HUES48 (cell line): Measurements from ENCODE around the gene FARSA.
"Not testable (repeated sequence)": the region's sequence is repeated elsewhere in the genome, so short reads cannot be mapped to it uniquely, and the experiment has no call there.

Experiments used
- H3K27ac ChIP-seq: one replicate; pipeline ENCODE4 v1.7.0; 2013; ENCODE audit warnings: low read depth, low read length, inconsistent platforms
- H3K27me3 ChIP-seq: 2 replicates; pipeline ENCODE4 v1.6.1; 2013; ENCODE audit warnings: mild to moderate bottlenecking, low read length; ENCODE audit not compliant: control insufficient read depth, insufficient read depth
- H3K36me3 ChIP-seq: 2 replicates; pipeline ENCODE4 v1.6.1; 2013; ENCODE audit warnings: low read length; ENCODE audit not compliant: control insufficient read depth, insufficient read depth
- H3K4me1 ChIP-seq: 2 replicates; pipeline ENCODE4 v1.6.1; 2013; ENCODE audit warnings: mild to moderate bottlenecking, low read length; ENCODE audit not compliant: control insufficient read depth, insufficient read depth
- H3K4me3 ChIP-seq: 2 replicates; pipeline ENCODE4 v1.5.1; 2013; ENCODE audit warnings: mild to moderate bottlenecking, low read depth, low read length
- H3K9ac ChIP-seq: 2 replicates; pipeline ENCODE4 v1.6.1; 2013; ENCODE audit warnings: mild to moderate bottlenecking, low read depth, low read length, moderate library complexity
- H3K9me3 ChIP-seq: 2 replicates; pipeline ENCODE4 v1.6.1; 2013; ENCODE audit warnings: low read length; ENCODE audit not compliant: control insufficient read depth, insufficient read depth

FARSA gene

GRCh38 chr19:12967907-12968306 lies 34.4 kb upstream of the FARSA start:
- H3K27ac ChIP-seq: no peak overlapping the region
- no peak overlapping the region for H3K9ac ChIP-seq
- no peaks in the 10 kb centered on the region for H3K36me3 ChIP-seq
- H3K4me3 ChIP-seq: no peak overlapping the region
- peaks cover 6% of the 10 kb centered on the region; the same call in 1 of the 2 replicates for H3K4me1 ChIP-seq
- no peaks in the 10 kb centered on the region for H3K27me3 ChIP-seq
- no peaks in the 10 kb centered on the region for H3K9me3 ChIP-seq

DNA sequence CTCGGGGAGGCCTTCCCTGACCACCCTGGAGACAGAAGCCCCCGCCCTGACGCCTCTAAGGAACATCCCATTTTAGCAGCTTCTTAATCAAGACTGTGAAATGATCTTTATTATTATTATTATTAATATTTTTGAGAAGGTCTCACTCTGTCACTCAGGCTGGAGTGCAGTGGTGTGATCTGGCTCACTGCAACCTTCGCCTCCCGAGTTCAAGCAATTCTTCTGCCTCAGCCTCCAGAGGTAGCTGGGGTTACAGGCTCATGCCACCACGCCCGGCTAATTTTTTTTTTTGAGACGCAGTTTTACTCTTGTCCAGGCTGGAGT lies 32.3 kb upstream of the FARSA start:
- no peaks in the 10 kb centered on the region for H3K27me3 ChIP-seq
- peak overlapping the region; percentile 70; the same call in 1 of the 2 replicates for H3K4me3 ChIP-seq
- no peak overlapping the region for H3K27ac ChIP-seq
- no peak overlapping the region for H3K9ac ChIP-seq
- peaks cover 6% of the 10 kb centered on the region; the same call in 1 of the 2 replicates for H3K4me1 ChIP-seq
- H3K9me3 ChIP-seq: no peaks in the 10 kb centered on the region
- no peaks in the 10 kb centered on the region for H3K36me3 ChIP-seq

- H3K9me3 ChIP-seq: no peaks in the 10 kb centered on the region
- peak overlapping the region; percentile 46 for H3K27ac ChIP-seq
- peak overlapping the region; percentile 59; the same call in 1 of the 2 replicates for H3K9ac ChIP-seq
- H3K4me3 ChIP-seq: peak overlapping the region; percentile 70
- peaks cover 6% of the 10 kb centered on the region; the same call in 1 of the 2 replicates for H3K4me1 ChIP-seq
- no peaks in the 10 kb centered on the region for H3K27me3 ChIP-seq
- H3K36me3 ChIP-seq: no peaks in the 10 kb centered on the region
Measured at GRCh38 chr19:12965017-12965811, 31.7 kb upstream of the FARSA start.

GRCh38 chr19:12959481-12959880 lies 26.0 kb upstream of the FARSA start:
- Histone ChIP-seq H3K4me1 (peaks cover 10% of the 10 kb centered on the region), H3K27ac (no peak overlapping the region), H3K9me3 (no peaks in the 10 kb centered on the region), H3K4me3 (no peak overlapping the region), H3K27me3 (no peaks in the 10 kb centered on the region), H3K9ac (no peak overlapping the region), H3K36me3 (peaks cover 8% of the 10 kb centered on the region)

DNA sequence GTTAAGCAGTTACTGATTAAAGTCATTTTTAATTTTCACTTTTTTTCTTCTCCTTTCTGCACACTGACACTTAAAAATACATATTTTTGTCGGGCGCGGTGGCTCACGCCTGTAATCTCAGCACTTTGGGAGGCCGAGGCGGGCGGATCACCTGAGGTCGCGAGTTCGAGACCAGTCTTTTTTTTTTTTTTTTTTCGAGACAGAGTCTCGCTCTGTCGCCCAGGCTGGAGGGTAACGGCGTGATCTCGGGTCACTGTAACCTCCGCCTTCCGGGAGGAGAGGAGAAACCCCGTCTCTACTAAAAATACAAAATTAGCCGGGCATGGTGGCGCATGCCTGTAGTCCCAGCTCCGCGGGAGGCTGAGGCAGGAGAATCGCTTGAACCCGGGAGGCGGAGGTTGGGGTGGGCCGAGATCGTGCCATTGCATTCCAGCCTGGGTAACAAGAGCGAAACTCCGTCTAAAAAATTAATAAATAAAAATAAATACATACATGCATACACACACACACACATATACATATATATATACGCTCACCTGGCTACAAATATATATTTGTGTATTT lies 24.0 kb upstream of the FARSA start:
- H3K36me3 ChIP-seq: peaks cover 28% of the 10 kb centered on the region
- H3K9ac ChIP-seq: peak overlapping the region; percentile 90; the same call in 1 of the 2 replicates
- not testable (repeated sequence) for H3K9me3 ChIP-seq, H3K27me3 ChIP-seq
- H3K4me1 ChIP-seq: peaks cover 14% of the 10 kb centered on the region
- peak overlapping the region; percentile 98 for H3K4me3 ChIP-seq
- peak overlapping the region; percentile 91 for H3K27ac ChIP-seq

- peaks cover 34% of the 10 kb centered on the region for H3K36me3 ChIP-seq
Measured at GRCh38 chr19:12956446-12957388, 23.2 kb upstream of the FARSA start, which contains the start of gene GADD45GIP1. Gene GADD45GIP1, minus strand, starts transcription at chr19:12957223. Its CDS starts 11 bp downstream, at chr19:12957212.

DNA sequence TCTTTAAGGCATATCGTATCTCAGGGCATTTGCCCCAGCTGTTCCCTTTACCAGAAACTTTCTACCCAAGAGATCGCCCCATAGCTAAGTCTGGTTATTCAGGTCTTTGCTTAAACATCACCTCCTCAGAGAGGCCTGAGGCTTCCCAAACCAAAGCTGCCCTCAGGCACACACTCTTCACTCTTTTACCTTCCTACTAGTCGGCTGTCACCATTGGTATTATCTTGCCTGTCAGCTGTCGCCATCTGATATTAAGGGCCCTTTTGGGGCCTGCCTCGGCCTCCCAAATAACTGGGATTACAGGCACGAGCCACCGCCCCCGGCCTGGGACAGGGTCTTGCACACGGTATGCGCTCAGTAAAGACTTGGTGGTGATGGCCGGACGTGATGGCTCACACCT lies 22.5 kb upstream of the FARSA start:
- no peak overlapping the region for H3K27ac ChIP-seq
- no peaks in the 10 kb centered on the region for H3K9me3 ChIP-seq
- H3K4me3 ChIP-seq: peak overlapping the region; percentile 98
- peaks cover 39% of the 10 kb centered on the region for H3K36me3 ChIP-seq
- peaks cover 15% of the 10 kb centered on the region for H3K4me1 ChIP-seq
- H3K27me3 ChIP-seq: no peaks in the 10 kb centered on the region
- no peak overlapping the region for H3K9ac ChIP-seq

More at GRCh38 chr19:12956446-12957388, 23.2 kb upstream of the FARSA start, which contains the start of gene GADD45GIP1:
- Histone ChIP-seq H3K9me3 (no peaks in the 10 kb centered on the region), H3K9ac (peak within 1 kb of the TSS; percentile 90), H3K4me3 (peak within 1 kb of the TSS; percentile 98), H3K27ac (peak within 1 kb of the TSS; percentile 91), H3K27me3 (no peaks in the 10 kb centered on the region), H3K4me1 (peaks cover 15% of the 10 kb centered on the region)

DNA sequence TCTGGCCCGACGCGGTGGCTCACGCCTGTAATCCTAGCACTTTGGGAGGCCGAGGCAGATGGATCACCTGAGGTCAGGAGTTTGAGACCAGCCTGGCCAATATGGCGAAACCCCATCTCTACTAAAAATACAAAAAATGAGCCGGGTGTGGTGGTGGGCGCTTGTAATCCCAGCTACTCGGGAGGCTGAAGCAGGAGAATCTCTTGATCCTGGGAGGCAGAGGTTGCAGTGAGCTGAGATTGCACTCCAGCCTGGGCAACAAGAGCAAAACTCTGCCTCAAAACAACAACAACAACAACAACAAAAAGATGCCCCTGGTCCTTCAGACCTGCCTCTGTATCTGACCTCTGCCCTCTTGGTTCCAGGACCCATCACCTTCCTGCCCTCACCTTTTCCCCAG lies 22.1 kb upstream of the FARSA start:
- not testable (repeated sequence) for H3K27me3 ChIP-seq, H3K27ac ChIP-seq, H3K9ac ChIP-seq, H3K9me3 ChIP-seq
- Histone ChIP-seq H3K36me3 (peaks cover 44% of the 10 kb centered on the region), H3K4me3 (peak overlapping the region; percentile 98), H3K4me1 (peaks cover 15% of the 10 kb centered on the region)

GRCh38 chr19:12954612-12954962 lies 21.1 kb upstream of the FARSA start:
- Histone ChIP-seq H3K9me3 (no peaks in the 10 kb centered on the region), H3K9ac (no peak overlapping the region), H3K4me1 (peaks cover 15% of the 10 kb centered on the region), H3K36me3 (peaks cover 52% of the 10 kb centered on the region), H3K4me3 (no peak overlapping the region), H3K27ac (no peak overlapping the region), H3K27me3 (no peaks in the 10 kb centered on the region)

GRCh38 chr19:12953799-12954611 lies 20.5 kb upstream of the FARSA start:
- Histone ChIP-seq H3K36me3 (peaks cover 58% of the 10 kb centered on the region), H3K4me3 (no peak overlapping the region), H3K9me3 (no peaks in the 10 kb centered on the region), H3K27ac (no peak overlapping the region), H3K4me1 (peaks cover 15% of the 10 kb centered on the region), H3K9ac (no peak overlapping the region), H3K27me3 (no peaks in the 10 kb centered on the region)
